ENCODE data around the gene RELN.

GRCh38 chr7:103711413-103711812 lies 278.0 kb downstream of the RELN start:
- TF ChIP-seq RBM14 (IDR thresholded peaks at IDR 0.05; ENCODE audit: borderline replicate concordance, insufficient read depth, low read depth, low read length) = no peak
- TF ChIP-seq ZNF197 (CRISPR knock-in tag; IDR thresholded peaks at IDR 0.05; ENCODE audit: low read depth) = no peak
